Fibroblast of upper back skin (primary cell): ENCODE measurements around the gene SUPT7L.
"Not testable (repeated sequence)": the region's sequence is repeated elsewhere in the genome, so short reads cannot be mapped to it uniquely, and the experiment has no call there.

Source experiments
- DNase-seq: peaks from one replicate; pipeline ENCODE4 v3.0.0-alpha.2; 2013

SUPT7L gene

GRCh38 chr2:27634291-27634690, 29.1 kb downstream of the SUPT7L start:
- no peak for DNase-seq

GRCh38 chr2:27630257-27630656, 33.2 kb downstream of the SUPT7L start:
- DNase-seq = not testable (repeated sequence)

GRCh38 chr2:27628767-27629709, 34.4 kb downstream of the SUPT7L start, which contains the start of the genes CCDC121 and GPN1:
CCDC121 (minus strand) TSS chr2:27629012; CDS start chr2:27627799, 1,213 bp downstream.
GPN1 (plus strand) TSS chr2:27629050; CDS start chr2:27629059, 9 bp downstream.
- DNase-seq = peak; percentile 93

- peak; percentile 92 for DNase-seq
These were observed 35.2 kb downstream of the SUPT7L start for GRCh38 chr2:27627963-27628766.

- not testable (repeated sequence) for DNase-seq
These were observed 36.5 kb downstream of the SUPT7L start for GRCh38 chr2:27626921-27627320.

GRCh38 chr2:27626323-27626722, 37.1 kb downstream of the SUPT7L start:
- not testable (repeated sequence) for DNase-seq

GRCh38 chr2:27624943-27625342, 38.5 kb downstream of the SUPT7L start:
- DNase-seq = no peak

- peak; percentile 97 for DNase-seq
These were observed 40.5 kb downstream of the SUPT7L start for GRCh38 chr2:27622921-27623384.

- DNase-seq = no peak
These were observed 41.9 kb downstream of the SUPT7L start for GRCh38 chr2:27621524-27621923.

- DNase-seq = no peak
These were observed 48.1 kb downstream of the SUPT7L start for GRCh38 chr2:27615316-27615715.

GRCh38 chr2:27613985-27614384, 49.4 kb downstream of the SUPT7L start:
- no peak for DNase-seq

GRCh38 chr2:27606611-27607010, 56.8 kb downstream of the SUPT7L start:
- DNase-seq = no peak
